Stimulated activated naive CD4-positive, alpha-beta T cell (primary cell): ENCODE data around the gene PRDX3.
"Not testable (repeated sequence)": the region's sequence is repeated elsewhere in the genome, so short reads cannot be mapped to it uniquely, and the experiment has no call there.

Source experiments
- DNase-seq, 6 experiments: peaks; one replicate each; lab custom pipeline; 2025; lab: John Stamatoyannopoulos, UW

PRDX3 gene

DNA sequence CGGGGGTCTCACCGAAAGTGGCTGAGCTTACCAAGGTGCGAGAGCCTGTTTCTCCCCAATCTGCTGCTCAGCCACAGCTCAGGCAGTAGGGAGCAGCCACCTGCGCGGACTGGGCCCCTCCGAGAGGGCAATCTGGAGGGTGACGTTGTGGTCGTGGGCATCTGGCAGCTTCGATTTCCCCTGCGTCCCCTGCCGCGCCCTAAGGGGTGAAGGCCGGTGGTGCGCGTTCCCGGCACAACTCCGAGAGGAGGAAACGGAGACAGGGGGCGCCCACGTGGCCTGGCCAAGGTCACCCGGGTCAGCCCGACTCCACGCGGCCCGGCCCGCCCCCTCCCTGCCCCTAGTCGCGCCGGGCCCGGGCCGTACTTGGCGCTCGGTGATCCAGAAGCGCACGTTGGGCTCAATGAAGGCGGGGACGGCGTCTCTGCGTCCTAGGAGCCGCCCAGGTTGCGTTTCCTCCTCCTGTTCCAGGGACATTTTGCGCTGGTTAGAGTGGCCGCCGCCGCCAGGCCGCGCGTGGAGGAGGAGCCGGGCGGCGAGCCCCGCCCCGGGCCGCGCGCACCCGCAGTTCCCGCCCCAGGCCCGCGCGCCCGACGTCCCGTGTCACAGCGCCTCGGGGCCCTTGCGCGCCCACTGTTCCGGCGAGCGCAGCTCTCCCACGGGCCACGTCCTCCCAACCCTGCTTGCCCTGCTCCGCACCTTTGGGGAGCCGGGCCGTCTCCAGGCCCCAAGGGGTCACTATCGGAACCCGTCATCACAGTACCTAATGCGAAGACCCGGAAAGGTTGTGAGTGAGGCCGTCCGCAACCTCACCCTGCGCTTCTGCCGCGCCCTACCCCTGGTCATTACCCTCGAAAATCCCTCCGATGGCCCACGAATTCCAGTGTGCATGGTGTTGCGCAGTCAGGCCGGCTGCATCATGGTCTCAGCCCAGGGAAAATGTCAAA, 13.2 kb downstream of the PRDX3 start, which contains the start of gene SFXN4:
Gene SFXN4, minus strand, starts transcription at position 544 of the 947 bp plus-strand sequence. Its CDS starts 67 bp downstream, at position 477.
- DNase-seq = peak; percentile 60 to 84 (median 73)

DNA sequence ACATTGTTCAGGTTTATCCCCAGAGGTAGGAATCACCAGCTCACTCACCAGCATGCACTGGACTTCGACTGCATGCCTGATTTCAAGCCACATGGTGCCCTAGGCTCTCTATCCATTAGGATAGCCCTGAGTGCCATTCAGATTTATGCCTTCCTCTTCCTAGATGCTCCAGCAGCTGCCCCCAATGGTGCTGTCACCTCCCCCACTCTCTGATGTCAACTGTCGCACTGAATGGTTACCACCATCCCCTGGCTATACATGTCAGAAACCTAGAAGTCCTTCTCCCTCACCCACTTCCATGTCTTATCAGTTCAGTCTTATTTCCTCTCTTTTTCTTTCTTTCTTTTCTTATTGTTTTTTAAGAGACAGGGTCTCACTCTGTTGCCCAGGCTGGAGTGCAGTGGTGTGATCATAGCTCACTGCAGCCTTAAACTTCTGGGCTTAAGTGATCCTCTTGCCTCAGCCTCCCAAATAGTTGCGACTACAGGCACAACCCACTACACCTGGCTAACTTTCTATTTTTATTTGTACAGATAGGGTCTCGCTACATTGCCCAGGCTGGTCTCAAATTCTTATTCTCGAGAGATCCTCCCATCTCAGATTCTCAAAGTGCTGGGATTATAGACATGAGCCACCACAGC, 16.0 kb downstream of the PRDX3 start:
- DNase-seq = no peak

DNA sequence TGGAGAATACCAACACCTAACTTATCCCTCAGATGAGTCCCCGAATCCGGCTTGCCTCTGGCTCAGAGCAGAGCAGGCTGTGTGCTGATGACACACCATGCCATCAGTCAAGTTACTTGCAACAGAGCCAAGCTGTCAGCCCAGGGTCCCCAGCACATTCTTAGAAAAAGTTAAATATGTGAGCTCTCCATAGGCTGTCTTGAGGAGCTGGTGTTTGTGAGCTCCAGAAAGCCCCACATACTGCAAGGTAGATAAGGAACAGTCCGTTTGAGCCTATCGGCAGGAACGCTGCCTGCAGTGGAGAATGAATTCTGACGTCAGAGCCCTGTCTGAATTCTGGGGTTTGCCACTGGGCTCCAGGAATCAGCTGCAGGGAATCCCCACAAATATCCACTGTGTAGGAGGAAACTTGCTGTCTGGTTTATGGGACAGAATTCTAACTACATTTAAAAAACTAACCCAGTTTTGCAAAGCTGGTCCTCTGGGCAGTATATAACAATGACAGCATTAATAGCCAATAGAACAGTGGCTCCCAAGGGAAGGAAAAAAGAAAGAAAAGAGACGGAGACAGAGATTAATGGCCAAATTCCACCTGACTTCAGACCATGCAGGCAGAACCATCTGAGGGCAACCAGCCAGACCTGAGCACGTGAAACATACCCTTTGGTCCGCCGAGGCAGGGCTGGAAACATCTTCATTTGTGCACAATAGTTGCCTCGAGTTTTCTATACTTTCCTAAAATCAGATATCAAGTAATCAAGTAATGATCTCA, 16.7 kb downstream of the PRDX3 start:
- DNase-seq = no peak

DNA sequence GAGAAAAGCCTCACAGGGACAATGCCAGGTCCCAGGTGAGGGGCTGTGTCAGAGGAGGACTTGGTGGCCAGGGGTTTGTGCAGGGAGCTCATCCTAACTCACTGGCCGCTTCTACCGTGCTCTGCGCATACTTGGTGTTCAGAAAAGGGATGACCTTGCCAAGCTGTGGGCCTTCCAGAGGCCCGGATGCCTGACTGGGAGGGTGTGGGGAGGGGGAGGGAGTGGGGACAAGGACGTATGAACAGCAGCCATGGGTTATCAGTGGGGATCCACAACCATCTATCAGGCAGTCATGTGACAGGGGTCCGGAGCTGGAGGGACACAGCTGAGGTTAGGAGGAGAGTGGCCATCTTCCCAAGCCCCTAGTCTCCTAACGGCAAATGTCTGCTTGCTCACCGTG, 19.3 kb downstream of the PRDX3 start:
- no peak for DNase-seq

DNA sequence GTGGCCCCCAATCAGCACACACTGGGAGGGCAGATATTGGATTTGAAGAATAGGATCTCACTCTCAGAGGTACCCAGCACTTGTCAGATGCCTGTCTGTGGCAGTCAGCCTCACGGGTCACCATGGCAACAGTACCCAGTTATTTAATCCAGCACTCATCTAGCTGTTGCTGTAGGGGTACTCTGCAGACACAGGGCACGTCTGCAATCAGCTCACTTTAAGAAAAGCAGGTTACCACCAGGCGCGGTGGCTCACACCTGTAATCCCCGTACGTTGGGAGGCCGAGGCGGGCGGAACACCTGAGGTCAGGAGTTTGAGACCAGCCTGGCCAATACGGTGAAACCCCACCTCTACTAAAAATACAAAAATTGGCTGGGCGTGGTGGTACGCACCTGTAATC, 25.0 kb downstream of the PRDX3 start:
- DNase-seq = no peak

DNA sequence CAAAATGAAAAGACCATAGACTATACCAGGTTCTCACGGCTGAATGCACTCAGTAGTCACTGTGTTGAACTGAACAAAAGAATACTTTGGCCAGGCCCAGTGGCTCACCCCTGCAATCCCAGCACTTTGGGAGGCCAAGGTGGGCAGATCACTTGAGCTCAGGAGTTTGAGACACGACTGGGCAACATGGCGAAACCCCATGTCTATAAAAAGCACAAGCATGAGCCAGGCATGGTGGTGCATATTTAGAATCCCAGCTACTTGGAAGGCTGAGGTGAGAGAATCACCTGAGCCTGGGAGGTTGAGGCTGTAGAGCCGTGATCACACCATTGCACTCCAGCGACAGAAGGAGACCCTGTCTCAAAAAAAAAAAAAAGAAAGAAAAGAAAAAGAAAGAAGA, 25.6 kb downstream of the PRDX3 start:
- DNase-seq = no peak

DNA sequence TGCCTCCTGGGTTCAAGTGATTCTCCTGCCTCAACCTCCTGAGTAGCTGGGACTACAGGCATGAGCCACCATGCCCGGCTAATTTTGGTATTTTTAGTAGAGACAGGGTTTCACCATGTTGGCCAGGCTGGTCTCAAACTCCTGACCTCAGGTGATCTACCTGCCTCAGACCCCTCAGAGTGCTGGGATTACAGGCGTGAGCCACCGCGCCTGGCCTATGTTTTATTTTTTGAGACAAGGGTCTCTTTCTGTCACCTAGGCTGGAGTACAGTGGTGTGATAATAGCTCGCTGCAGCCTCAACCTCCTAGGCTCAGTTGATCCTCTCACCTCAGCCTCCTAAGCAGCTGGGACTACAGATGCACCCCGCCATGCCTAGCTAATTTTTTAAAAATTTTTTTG, 27.0 kb downstream of the PRDX3 start:
- not testable (repeated sequence) for DNase-seq

DNA sequence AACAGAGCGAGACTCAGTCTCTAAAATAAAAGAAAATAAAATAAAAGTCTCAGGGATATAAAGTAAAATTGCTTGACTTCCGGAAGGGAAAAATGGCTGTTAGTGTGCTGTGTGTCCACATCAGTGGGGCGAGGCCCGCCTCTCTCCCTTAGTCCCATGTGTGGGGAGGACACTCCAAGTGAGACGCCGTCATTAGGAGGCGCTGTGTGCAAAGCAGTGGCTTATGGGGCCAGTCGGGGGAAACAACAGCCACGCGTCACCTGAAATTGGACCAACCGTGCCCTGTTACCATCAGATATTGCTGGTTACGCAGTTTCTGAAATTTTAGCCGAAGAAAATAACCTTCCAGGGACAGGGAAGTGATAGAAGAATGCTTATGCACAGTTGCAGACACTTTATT, 28.9 kb downstream of the PRDX3 start:
- no peak for DNase-seq

DNA sequence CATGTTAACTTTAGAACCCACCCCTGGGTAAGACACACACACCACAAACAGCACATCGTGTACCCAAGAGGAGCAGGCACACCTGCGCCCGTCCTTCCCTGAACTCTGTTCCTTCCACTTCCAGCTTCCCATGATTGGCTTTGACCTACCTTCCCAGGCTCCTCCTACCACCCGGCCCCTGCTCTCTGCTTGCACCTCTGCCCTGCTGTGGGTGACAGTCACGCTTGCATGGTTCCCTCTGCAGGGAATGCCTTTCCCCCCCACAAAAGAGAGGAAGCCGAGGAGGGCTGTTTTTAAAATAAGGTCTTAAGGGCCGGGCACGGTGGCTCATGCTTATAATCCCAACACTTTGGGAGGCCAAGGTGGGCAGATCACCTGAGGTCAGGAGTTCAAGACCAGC, 29.5 kb downstream of the PRDX3 start:
- DNase-seq = no peak

DNA sequence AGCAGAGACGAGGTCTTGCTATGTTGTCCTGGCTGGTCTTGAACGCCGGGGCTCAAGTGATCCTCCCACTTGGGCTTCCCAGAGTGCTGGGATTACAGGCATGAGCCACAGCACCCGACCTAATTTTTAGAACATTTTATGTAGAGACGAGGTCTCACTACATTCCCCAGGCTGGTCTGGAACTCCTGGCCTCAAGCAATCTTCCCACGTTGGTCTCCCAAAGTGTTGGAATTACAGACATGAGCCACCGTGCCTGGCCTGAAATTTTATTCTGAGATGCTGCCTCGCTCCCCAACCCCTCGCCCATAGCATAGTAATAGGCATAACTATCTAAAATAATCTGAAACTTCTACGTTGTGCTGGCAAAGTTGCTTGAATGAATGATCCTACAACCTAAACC, 35.0 kb downstream of the PRDX3 start:
- DNase-seq = no peak

DNA sequence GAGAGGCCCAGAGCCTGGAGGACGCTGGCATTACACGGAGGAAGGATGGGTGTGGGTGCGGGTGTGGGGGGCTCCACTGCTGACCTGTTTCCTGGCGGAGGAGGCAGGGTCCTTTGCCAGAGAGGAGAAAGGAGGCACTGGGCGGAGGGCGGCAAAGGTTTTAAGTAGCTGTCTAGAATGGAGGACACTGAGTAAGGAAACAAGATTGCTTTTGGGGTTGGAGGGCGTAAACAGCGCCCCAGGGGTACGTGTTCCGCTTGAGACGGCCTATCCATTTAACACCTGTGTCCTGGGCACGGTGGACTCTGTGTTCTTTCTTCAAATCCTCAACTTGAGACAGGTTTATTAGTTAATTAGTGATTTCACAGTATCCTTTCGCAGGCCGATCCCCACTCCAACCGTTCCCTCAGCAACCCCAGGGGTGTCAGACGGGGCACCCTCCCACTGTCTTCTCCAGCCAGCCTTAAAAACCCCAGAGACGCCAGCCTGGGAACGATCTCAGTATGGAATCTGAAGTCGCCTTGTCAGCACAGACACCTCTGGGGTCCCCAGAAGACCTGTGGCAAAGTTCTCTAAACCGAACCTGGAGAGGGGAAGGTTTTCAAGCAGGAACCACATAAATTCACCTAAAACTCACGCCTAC, 37.9 kb downstream of the PRDX3 start:
- DNase-seq = no peak

DNA sequence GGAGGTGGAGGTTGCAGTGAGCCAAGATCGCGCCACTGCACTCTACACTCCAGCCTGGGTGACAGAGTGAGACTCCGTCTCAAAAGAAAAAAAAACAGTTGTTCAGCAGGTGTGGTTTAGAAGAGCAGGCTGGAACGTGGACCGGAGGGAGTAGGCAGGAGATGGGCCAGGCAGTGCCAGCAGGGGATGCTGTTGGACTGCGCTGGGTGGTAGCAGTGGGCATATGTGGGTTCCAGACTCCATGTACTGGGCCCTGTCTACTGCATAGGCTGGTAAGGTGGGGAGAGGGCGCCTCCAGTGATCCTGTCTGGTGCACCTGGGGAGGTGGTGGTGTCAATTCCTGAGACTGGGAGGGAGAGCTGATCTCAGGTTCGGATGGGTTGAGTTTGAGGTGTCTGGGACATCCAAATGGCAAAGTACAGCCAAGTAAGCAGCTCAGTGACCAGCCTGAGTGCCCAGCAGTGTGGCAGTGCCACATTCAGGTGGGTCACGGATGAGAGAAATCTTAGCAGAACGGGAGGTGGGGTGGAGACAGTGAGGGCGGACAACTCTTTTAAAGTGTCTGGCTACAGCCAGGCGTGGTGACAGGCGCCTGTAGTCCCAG, 39.0 kb downstream of the PRDX3 start:
- DNase-seq = peak in 5 of 6 experiments; percentile 23 to 42 (median 31)

DNA sequence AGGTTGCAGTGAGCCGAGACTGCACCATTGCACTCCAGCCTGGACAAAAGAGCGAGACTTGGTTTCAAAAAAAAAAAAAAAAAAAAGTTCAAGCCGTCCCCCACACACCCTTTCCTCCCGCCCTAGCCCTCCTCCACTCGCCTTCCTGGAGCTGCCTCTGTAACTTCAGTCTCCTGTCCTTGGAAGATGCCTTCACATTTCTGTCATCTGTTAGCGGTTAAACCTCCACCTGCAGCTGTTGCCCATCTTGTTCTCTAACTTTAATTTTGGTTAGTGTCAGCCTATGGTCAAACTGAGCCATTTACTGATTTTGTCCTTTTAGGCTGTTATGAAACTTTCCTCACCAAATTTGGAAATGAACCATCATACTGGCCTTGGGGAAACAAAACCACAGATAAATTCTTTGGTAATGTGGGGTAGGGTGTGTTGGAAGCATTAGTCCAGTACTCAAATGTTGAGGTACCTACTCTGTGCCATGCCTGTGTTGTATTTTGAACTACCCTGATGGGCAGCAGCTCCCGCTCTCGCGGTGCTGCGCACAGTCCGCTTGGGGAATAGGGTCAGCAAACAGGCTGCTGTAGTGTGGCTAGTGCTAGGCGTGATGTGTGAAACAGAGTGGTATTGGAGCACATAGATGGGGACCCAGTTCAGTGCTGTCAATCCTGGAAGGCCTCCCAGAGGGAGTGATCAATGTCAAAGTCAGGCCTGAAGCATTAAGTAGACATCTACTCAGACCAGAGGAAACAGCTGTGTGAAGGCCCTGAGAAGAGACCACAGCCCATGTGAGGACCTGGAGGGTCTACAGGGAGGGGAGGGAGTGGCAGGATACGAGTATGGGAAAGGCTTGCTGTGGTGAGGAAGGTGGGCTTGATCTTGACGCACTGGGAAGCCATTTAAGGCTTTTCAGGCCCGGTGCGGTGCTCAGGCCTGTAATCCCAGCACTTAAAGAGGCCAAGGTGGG, 40.0 kb downstream of the PRDX3 start:
- DNase-seq = no peak

DNA sequence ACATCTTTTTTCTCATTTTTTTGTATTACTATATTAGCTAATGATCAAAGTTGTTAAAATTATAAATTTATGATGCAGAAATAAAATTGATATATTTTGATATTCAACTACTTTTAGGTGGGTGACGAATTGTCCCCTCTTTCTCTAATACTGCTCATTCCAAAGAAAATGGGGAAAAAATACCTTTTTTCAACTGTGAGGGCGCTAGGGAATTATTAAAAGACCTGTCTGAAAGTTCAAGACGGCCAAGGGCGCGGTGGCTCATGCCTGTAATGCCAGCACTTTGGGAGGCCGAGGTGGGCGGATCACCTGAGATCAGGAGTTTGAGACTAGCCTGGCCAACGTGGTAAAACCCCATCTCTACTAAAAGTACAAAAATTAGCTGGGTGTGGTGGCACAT, 40.7 kb downstream of the PRDX3 start:
- DNase-seq = not testable (repeated sequence)

DNA sequence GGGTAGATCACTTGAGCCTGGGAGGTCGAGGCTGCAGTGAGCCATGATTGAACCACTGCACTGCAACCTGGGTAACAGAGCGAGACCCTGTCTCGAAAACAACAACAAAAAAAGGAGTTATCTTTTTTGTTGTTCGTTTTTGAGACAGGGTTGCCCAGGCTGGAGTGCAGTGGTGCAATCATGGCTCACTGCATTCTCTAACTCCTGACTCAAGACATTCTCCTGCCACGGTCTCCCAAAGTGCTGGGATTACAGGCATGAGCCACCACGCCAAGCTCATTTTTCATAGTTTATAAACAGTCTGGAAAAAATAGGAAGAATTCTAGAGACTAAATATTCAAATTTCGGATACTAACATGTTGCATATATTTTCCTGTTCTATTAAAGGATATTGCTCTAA, 42.5 kb downstream of the PRDX3 start:
- DNase-seq = no peak

DNA sequence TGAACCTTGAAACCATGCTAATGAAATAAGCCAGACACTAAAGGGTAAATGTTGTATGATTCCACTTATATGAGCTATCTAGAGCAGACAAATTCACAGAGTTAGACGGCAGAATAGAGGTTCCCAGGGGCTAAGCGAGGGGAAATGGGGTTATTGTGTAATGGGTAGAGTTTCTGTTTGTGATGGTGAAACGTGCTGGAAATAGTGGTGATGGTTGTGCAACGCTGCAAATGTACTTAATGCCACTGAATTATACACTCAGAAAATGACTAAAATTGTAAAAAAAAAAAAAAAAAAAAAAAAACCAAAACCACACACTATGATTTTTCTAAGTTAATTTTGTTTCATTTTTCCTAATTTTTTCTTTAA, 43.1 kb downstream of the PRDX3 start:
- no peak for DNase-seq

DNA sequence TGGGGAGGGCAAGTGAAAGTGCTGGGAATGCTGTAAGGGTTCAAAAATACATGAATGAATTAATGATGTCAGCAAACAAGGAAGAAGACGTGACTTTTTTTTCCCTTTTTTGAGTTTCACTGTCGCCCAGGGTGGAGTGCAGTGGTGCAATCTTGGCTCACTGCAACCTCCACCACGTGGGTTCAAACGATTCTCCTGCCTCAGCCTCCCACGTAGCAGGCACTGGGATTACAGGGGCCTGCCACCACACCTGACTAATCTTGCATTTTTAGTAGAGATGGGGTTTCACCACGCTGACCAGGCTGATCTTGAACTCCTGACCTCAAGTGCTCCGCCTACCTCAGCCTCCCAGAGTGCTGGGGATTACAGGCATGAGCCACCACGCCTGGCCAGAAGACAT, 44.7 kb downstream of the PRDX3 start:
- DNase-seq = no peak

DNA sequence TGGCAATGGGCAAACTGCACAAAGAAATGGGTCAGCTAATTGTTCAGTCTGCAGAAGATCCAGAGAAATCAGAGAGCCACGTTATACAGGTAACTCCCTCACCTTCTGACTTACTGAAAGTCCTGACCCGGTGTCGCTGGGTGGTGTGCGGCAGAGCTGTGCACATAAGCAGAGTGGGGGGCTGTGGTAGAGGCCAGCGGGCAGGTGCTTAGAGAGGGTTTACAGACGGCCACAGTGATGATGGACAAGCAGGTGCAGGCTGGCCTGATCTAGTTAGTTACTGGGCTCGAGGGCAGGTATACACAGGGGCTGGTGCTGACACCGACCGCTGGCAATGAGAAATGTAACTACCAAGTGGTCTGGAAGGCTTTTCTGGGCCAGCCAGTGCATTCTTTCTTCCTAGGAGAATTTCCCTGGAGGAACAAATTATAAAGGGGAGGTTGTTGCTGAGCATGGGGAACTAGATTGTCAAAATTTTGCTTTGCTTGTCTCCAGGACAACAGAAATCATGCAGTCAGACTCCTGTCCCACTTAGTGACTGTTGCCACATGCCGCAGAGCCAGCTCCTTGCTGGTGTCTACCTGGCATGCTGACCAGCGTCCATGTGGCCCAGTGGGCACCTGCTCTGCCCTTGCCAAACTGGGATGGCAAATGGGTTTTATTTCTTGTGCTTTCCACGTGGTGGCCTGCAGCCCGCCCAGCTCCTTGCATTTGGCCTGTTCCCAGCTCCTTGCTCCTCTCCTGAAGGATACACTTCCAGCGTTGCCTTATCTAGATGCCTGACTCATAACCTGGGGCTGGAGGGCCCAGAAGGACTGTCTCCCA, 45.9 kb downstream of the PRDX3 start:
- no peak for DNase-seq

DNA sequence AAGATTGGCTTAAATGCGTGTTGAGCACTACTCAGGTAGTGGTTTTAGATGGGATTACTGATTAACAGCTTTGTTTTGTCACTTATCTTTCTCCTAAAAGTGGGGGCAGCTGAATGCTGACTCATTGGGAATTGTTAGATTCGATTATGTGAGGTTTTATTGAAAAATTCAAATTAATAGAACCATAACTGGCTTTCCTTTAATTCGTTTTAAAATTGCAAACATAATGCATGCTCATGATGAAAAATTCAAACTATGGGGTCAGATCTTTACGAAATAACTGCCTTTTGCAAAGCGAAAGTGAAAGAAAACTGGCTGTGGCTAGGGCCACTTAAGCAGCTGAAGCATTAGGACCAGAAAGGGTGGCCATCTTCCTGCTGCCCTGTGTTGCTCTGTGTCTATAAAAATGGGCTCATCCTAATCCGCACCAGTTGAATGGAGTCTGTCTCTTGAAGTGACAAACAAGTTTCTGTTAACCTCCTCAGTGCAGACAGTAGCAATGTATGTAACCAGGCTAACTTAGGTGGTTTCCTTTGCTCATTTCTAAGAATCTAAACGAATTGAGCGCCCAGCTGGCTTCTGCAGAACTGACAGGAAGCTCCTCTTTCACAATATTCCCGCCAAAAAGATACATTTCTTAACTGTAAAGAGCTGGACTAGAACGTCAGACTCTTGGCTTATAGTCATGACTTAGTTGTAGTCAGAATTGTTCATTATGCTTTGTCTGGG, 46.9 kb downstream of the PRDX3 start:
- DNase-seq = peak in 3 of 6 experiments; percentile 34 to 50 (median 48)
